Effector memory CD8-positive, alpha-beta T cell (primary cell): Measurements from ENCODE around the gene STT3B.
A peak's percentile ranks its signal among the peaks of the same experiment; 100 is the strongest.
"Not testable (repeated sequence)": the region's sequence is repeated elsewhere in the genome, so short reads cannot be mapped to it uniquely, and the experiment has no call there.

Experiments used
- ATAC-seq: fragments of 150-1000 bp; cut with Tn5 transposase; replicated peaks from 2 replicates; pipeline ENCODE4 v1.10.0; 2021; ENCODE audit warnings: mild to moderate bottlenecking, moderate library complexity
- DNase-seq, 3 experiments: peaks; one replicate each; pipeline ENCODE4 v3.0.0; 2021
- H3K27ac Mint-ChIP-seq, 2 donors: one replicate each; pipeline ENCODE4 v1.8.0; 2022; ENCODE audit warnings: mild to moderate bottlenecking in 2 of 2, mixed read lengths in 2 of 2, moderate library complexity in 2 of 2
- H3K27me3 Mint-ChIP-seq, 2 donors: one replicate each; pipeline ENCODE4 v1.8.0; 2022; ENCODE audit warnings: mixed read lengths in 2 of 2
- H3K36me3 Mint-ChIP-seq: one replicate; pipeline ENCODE4 v1.8.0; 2022; ENCODE audit warnings: mild to moderate bottlenecking, moderate library complexity, mixed read lengths; ENCODE audit not compliant: insufficient read depth
- H3K4me1 Mint-ChIP-seq, 2 donors: one replicate each; pipeline ENCODE4 v1.8.0; 2022; ENCODE audit warnings: low read depth in 2 of 2, mixed read lengths in 2 of 2
- H3K4me3 Mint-ChIP-seq, 2 donors: one replicate each; pipeline ENCODE4 v1.8.0; 2022; ENCODE audit warnings: mild to moderate bottlenecking in 2 of 2, mixed read lengths in 2 of 2, moderate library complexity in 2 of 2
- H3K9me3 Mint-ChIP-seq, 2 donors: one replicate each; pipeline ENCODE4 v1.8.0; 2022; ENCODE audit warnings: mixed read lengths in 2 of 2

STT3B gene

GRCh38 chr3:31605333-31605732, 72.6 kb downstream of the STT3B start:
- not testable (repeated sequence) for H3K27ac Mint-ChIP-seq, H3K27me3 Mint-ChIP-seq, ATAC-seq, DNase-seq, H3K4me3 Mint-ChIP-seq, H3K9me3 Mint-ChIP-seq
- H3K36me3 Mint-ChIP-seq, result peaks cover 39% of the 10 kb centered on the region
- H3K4me1 Mint-ChIP-seq, result peaks cover 13 to 33% of the 10 kb centered on the region in 2 donors

- H3K4me1 Mint-ChIP-seq, result peaks cover 19 to 41% of the 10 kb centered on the region in 2 donors
- DNase-seq (no peak), ATAC-seq (no peak)
- peaks cover 0 to 2% of the 10 kb centered on the region in 2 donors for H3K9me3 Mint-ChIP-seq
- peak overlapping the region in 1 of 2 donors; percentile 36 for H3K4me3 Mint-ChIP-seq
- peaks cover 32% of the 10 kb centered on the region for H3K36me3 Mint-ChIP-seq
- H3K27me3 Mint-ChIP-seq, result no peaks in the 10 kb centered on the region
- H3K27ac Mint-ChIP-seq, result no peak overlapping the region
Observed at GRCh38 chr3:31606453-31606852, 73.7 kb downstream of the STT3B start.

GRCh38 chr3:31610700-31611275, 78.1 kb downstream of the STT3B start:
- H3K27me3 Mint-ChIP-seq, result no peaks in the 10 kb centered on the region
- peaks cover 30 to 56% of the 10 kb centered on the region in 2 donors for H3K4me1 Mint-ChIP-seq
- peaks cover 15% of the 10 kb centered on the region for H3K36me3 Mint-ChIP-seq
- H3K4me3 Mint-ChIP-seq, result no peak overlapping the region
- no peak overlapping the region for H3K27ac Mint-ChIP-seq
- ATAC-seq (no peak), DNase-seq (no peak)
- peaks cover 0 to 2% of the 10 kb centered on the region in 2 donors for H3K9me3 Mint-ChIP-seq

- Mint-ChIP-seq H3K9me3 (no peaks in the 10 kb centered on the region), H3K27me3 (no peaks in the 10 kb centered on the region), H3K27ac (peak overlapping the region in 1 of 2 donors; percentile 23), H3K4me1 (peaks cover 26 to 48% of the 10 kb centered on the region in 2 donors), H3K36me3 (peaks cover 16% of the 10 kb centered on the region), H3K4me3 (no peak overlapping the region)
- ATAC-seq (no peak), DNase-seq (no peak)
Observed at GRCh38 chr3:31613177-31613576, 80.5 kb downstream of the STT3B start.

- Mint-ChIP-seq H3K4me3 (no peak overlapping the region), H3K9me3 (no peaks in the 10 kb centered on the region), H3K27ac (peak overlapping the region in 1 of 2 donors; percentile 15), H3K36me3 (peaks cover 16% of the 10 kb centered on the region), H3K4me1 (peaks cover 21 to 43% of the 10 kb centered on the region in 2 donors), H3K27me3 (no peaks in the 10 kb centered on the region)
- ATAC-seq (no peak), DNase-seq (no peak)
Observed at GRCh38 chr3:31613654-31614053, 80.9 kb downstream of the STT3B start.

GRCh38 chr3:31614162-31614921, 81.6 kb downstream of the STT3B start:
- no peak for ATAC-seq
- Mint-ChIP-seq H3K4me1 (peaks cover 19 to 37% of the 10 kb centered on the region in 2 donors), H3K27ac (no peak overlapping the region), H3K9me3 (no peaks in the 10 kb centered on the region), H3K4me3 (no peak overlapping the region), H3K36me3 (peaks cover 18% of the 10 kb centered on the region), H3K27me3 (no peaks in the 10 kb centered on the region)
- no peak for DNase-seq

GRCh38 chr3:31615071-31615875, 82.5 kb downstream of the STT3B start:
- Mint-ChIP-seq H3K4me1 (peaks cover 19 to 37% of the 10 kb centered on the region in 2 donors), H3K36me3 (peaks cover 27% of the 10 kb centered on the region), H3K9me3 (no peaks in the 10 kb centered on the region), H3K27ac (peak overlapping the region in 1 of 2 donors; percentile 9), H3K4me3 (no peak overlapping the region), H3K27me3 (no peaks in the 10 kb centered on the region)
- DNase-seq (no peak), ATAC-seq (no peak)

- ATAC-seq (no peak), DNase-seq (no peak)
- Mint-ChIP-seq H3K27me3 (no peaks in the 10 kb centered on the region), H3K4me3 (no peak overlapping the region), H3K27ac (peak overlapping the region in 1 of 2 donors; percentile 9), H3K4me1 (peaks cover 17 to 35% of the 10 kb centered on the region in 2 donors), H3K36me3 (peaks cover 40% of the 10 kb centered on the region), H3K9me3 (no peaks in the 10 kb centered on the region)
Observed at GRCh38 chr3:31616711-31617110, 84.0 kb downstream of the STT3B start.

- H3K4me3 Mint-ChIP-seq, result no peak overlapping the region
- H3K4me1 Mint-ChIP-seq, result peaks cover 10 to 17% of the 10 kb centered on the region in 2 donors
- ATAC-seq (no peak), DNase-seq (no peak)
- no peaks in the 10 kb centered on the region for H3K27me3 Mint-ChIP-seq
- peaks cover 66% of the 10 kb centered on the region for H3K36me3 Mint-ChIP-seq
- peak overlapping the region in 1 of 2 donors; percentile 35 for H3K27ac Mint-ChIP-seq
- H3K9me3 Mint-ChIP-seq, result no peaks in the 10 kb centered on the region
Observed at GRCh38 chr3:31620656-31621055, 87.9 kb downstream of the STT3B start.

- no peak for DNase-seq
- Mint-ChIP-seq H3K4me1 (peaks cover 10 to 17% of the 10 kb centered on the region in 2 donors), H3K27me3 (no peaks in the 10 kb centered on the region), H3K4me3 (no peak overlapping the region), H3K27ac (no peak overlapping the region), H3K9me3 (no peaks in the 10 kb centered on the region), H3K36me3 (peaks cover 66% of the 10 kb centered on the region)
- no peak for ATAC-seq
Observed at GRCh38 chr3:31621314-31621713, 88.6 kb downstream of the STT3B start.

GRCh38 chr3:31622636-31623288, 90.0 kb downstream of the STT3B start:
- Mint-ChIP-seq H3K4me1 (peaks cover 10 to 16% of the 10 kb centered on the region in 2 donors), H3K4me3 (no peak overlapping the region), H3K27me3 (no peaks in the 10 kb centered on the region), H3K27ac (peak overlapping the region in 1 of 2 donors; percentile 70), H3K9me3 (no peaks in the 10 kb centered on the region), H3K36me3 (peaks cover 69% of the 10 kb centered on the region)
- DNase-seq (no peak), ATAC-seq (no peak)

- Mint-ChIP-seq H3K27ac (no peak overlapping the region), H3K9me3 (no peaks in the 10 kb centered on the region), H3K4me1 (peaks cover 10 to 16% of the 10 kb centered on the region in 2 donors), H3K27me3 (no peaks in the 10 kb centered on the region), H3K36me3 (peaks cover 60% of the 10 kb centered on the region), H3K4me3 (no peak overlapping the region)
- no peak for ATAC-seq
- DNase-seq, result no peak
Observed at GRCh38 chr3:31624083-31624709, 91.5 kb downstream of the STT3B start.

GRCh38 chr3:31625358-31625757, 92.6 kb downstream of the STT3B start:
- no peaks in the 10 kb centered on the region for H3K9me3 Mint-ChIP-seq
- H3K4me1 Mint-ChIP-seq, result peaks cover 10 to 16% of the 10 kb centered on the region in 2 donors
- no peak overlapping the region for H3K27ac Mint-ChIP-seq
- DNase-seq (no peak), ATAC-seq (no peak)
- H3K4me3 Mint-ChIP-seq, result no peak overlapping the region
- H3K36me3 Mint-ChIP-seq, result peaks cover 53% of the 10 kb centered on the region
- H3K27me3 Mint-ChIP-seq, result no peaks in the 10 kb centered on the region
